Liver (tissue), 9 donors: ENCODE data around the gene ELOB. TPM values are rescaled to one million over a fixed set of nuclear protein-coding genes. Genes with fewer than 3 reads are reported as not detected.

Source experiments
- DNase-seq: peaks from one replicate; pipeline ENCODE4 v3.0.0-alpha.2; 2017; ENCODE audit warnings: low spot score
- H3K27ac ChIP-seq, 2 donors: one replicate each; pipeline ENCODE4 v1.7.0; 2013; ENCODE audit warnings: inconsistent platforms in 2 of 2, low read length in 2 of 2, control low read depth in 1 of 2, low read depth in 1 of 2, mild to moderate bottlenecking in 1 of 2
- H3K27me3 ChIP-seq, 4 donors: one replicate each; pipeline versions ENCODE4 v1.6.1 to v1.7.0; 2013; ENCODE audit warnings: low read length in 3 of 4, inconsistent platforms in 1 of 4, mild to moderate bottlenecking in 1 of 4, moderate library complexity in 1 of 4; ENCODE audit not compliant: control insufficient read depth in 4 of 4, insufficient read depth in 4 of 4
- H3K36me3 ChIP-seq, 4 donors: one replicate each; pipeline versions ENCODE4 v1.6.1 to v1.7.0; 2013; ENCODE audit warnings: low read length in 3 of 4, mild to moderate bottlenecking in 3 of 4, low read depth in 1 of 4, moderate library complexity in 1 of 4; ENCODE audit not compliant: control insufficient read depth in 4 of 4, insufficient read depth in 3 of 4
- H3K4me1 ChIP-seq, 4 donors: one replicate each; pipeline versions ENCODE4 v1.6.1 to v1.7.0; 2013; ENCODE audit warnings: low read length in 3 of 4, mild to moderate bottlenecking in 3 of 4, moderate library complexity in 1 of 4; ENCODE audit not compliant: control insufficient read depth in 4 of 4, insufficient read depth in 4 of 4
- H3K4me3 ChIP-seq, 3 donors: one replicate each; pipeline versions ENCODE4 v1.6.1 to v1.7.0; 2013; ENCODE audit warnings: low read length in 3 of 3, control low read depth in 1 of 3, low read depth in 1 of 3, mild to moderate bottlenecking in 1 of 3
- H3K9ac ChIP-seq, 2 donors: one replicate each; pipeline ENCODE4 v1.7.0; 2013; ENCODE audit warnings: low read length in 2 of 2, mild to moderate bottlenecking in 2 of 2, moderate library complexity in 2 of 2, control low read depth in 1 of 2, low read depth in 1 of 2
- H3K9me3 ChIP-seq, 4 donors: one replicate each; pipeline versions ENCODE4 v1.6.1 to v1.7.0; 2013; ENCODE audit warnings: low read length in 3 of 4; ENCODE audit not compliant: control insufficient read depth in 4 of 4
- ATF3 ChIP-seq: IDR thresholded peaks from 2 replicates; pipeline ENCODE4 v1.6.1; 2016; ENCODE audit warnings: antibody characterized with exemption
- CTCF ChIP-seq: fragments of 150-350 bp; IDR thresholded peaks from 2 replicates; pipeline ENCODE4 v1.5.1; 2017; ENCODE audit warnings: improper control_type of control experiment, low read depth, low read length; ENCODE audit not compliant: missing input control
- EGR1 ChIP-seq, 2 donors: IDR thresholded peaks; 2 replicates each; pipeline ENCODE4 v1.6.1; 2016 to 2018; ENCODE audit warnings: antibody characterized with exemption in 2 of 2, low read depth in 2 of 2
- FOXA1 ChIP-seq: IDR thresholded peaks from 2 replicates; pipeline ENCODE4 v1.6.1; 2016; ENCODE audit warnings: antibody characterized with exemption
- FOXA2 ChIP-seq: IDR thresholded peaks from 2 replicates; pipeline ENCODE4 v1.6.1; 2016; ENCODE audit warnings: antibody characterized with exemption
- GABPA ChIP-seq, 2 donors: IDR thresholded peaks in 1 of 2; conservative IDR thresholded peaks in 1 of 2; 2 replicates each; pipeline ENCODE4 v1.6.1; 2016; ENCODE audit warnings: antibody characterized with exemption in 2 of 2, mild to moderate bottlenecking in 1 of 2, moderate library complexity in 1 of 2
- HNF4A ChIP-seq, 2 donors: conservative IDR thresholded peaks; 2 replicates each; pipeline ENCODE4 v1.6.1; 2016; ENCODE audit warnings: antibody characterized with exemption in 2 of 2, mild to moderate bottlenecking in 2 of 2
- HNF4G ChIP-seq: IDR thresholded peaks from 2 replicates; pipeline ENCODE4 v1.6.1; 2016; ENCODE audit warnings: antibody characterized with exemption
- JUND ChIP-seq, 2 donors: IDR thresholded peaks; 2 replicates each; pipeline ENCODE4 v1.6.1; 2016; ENCODE audit warnings: antibody characterized with exemption in 2 of 2
- MAX ChIP-seq: IDR thresholded peaks from 2 replicates; pipeline ENCODE4 v1.6.1; 2016; ENCODE audit warnings: antibody characterized with exemption
- NR2F2 ChIP-seq: IDR thresholded peaks from 2 replicates; pipeline ENCODE4 v1.6.1; 2016; ENCODE audit warnings: antibody characterized with exemption
- RAD21 ChIP-seq, 2 donors: IDR thresholded peaks; 2 replicates each; pipeline ENCODE4 v1.6.1; 2016; ENCODE audit warnings: antibody characterized with exemption in 2 of 2, mild to moderate bottlenecking in 2 of 2
- REST ChIP-seq: IDR thresholded peaks from 2 replicates; pipeline ENCODE4 v1.6.1; 2016; ENCODE audit warnings: antibody characterized with exemption, mild to moderate bottlenecking
- RXRA ChIP-seq, 2 donors: IDR thresholded peaks; 2 replicates each; pipeline ENCODE4 v1.6.1; 2017 to 2018; ENCODE audit warnings: antibody characterized with exemption in 2 of 2, mild to moderate bottlenecking in 1 of 2
- SP1 ChIP-seq: IDR thresholded peaks from 2 replicates; pipeline ENCODE4 v1.6.1; 2018; ENCODE audit warnings: antibody characterized with exemption, mild to moderate bottlenecking
- TAF1 ChIP-seq: conservative IDR thresholded peaks from 2 replicates; pipeline ENCODE4 v1.6.1; 2016; ENCODE audit warnings: antibody characterized with exemption, mild to moderate bottlenecking
- YY1 ChIP-seq: IDR thresholded peaks from 2 replicates; pipeline ENCODE4 v1.6.1; 2016; ENCODE audit warnings: antibody characterized with exemption, mild to moderate bottlenecking
- ZBTB33 ChIP-seq: IDR thresholded peaks from 2 replicates; pipeline ENCODE4 v1.6.1; 2016; ENCODE audit warnings: antibody characterized with exemption
- WGBS: extraction: QIAGEN DNeasy Blood & Tissue Kit; methylation state at CpG from one replicate; pipeline ENCODE4 v1.1.7; 2013; 5-methylcytosine and 5-hydroxymethylcytosine counted together
- polyA plus RNA-seq, 2 donors: library from polyadenylated mRNA; stranded (reverse) in 1 of 2; unstranded in 1 of 2; fragments of 200-250 nt in 1 of 2; fragments of >200 nt in 1 of 2; fragmentation: Nextera tagmentation in 1 of 2; extraction: Ambion mirVana in 1 of 2; gene quantifications; one replicate each; pipeline versions ENCODE4 v1.2.1 to v1.2.3, GENCODE V29; 2013 to 2015
- total RNA-seq, 2 donors: library from RNA; depleted of rRNA; stranded (reverse); fragments of >200 nt; gene quantifications; one replicate each; pipeline ENCODE4 v1.2.3, GENCODE V29; 2014
- donor health status: healthy.
- donor health status: healthy.
- donor health status: healthy.
- donor health status: healthy.
- donor health status: healthy.

The ELOB gene
- total and polyA plus RNA-seq, 4 donors, result 114 to 395 (median 313) TPM

- Histone ChIP-seq H3K27me3 (no peaks in the 10 kb centered on the region), H3K36me3 (no peaks in the 10 kb centered on the region), H3K9ac (no peak overlapping the region), H3K9me3 (no peaks in the 10 kb centered on the region), H3K4me1 (no peaks in the 10 kb centered on the region), H3K4me3 (no peak overlapping the region), H3K27ac (no peak overlapping the region)
- no peak for TF ChIP-seq HNF4A (conservative IDR thresholded peaks at IDR 0.05)
- 93% methylated on average over 11 of the region's 11 CpGs for WGBS
- no peak for DNase-seq
These were observed 40.4 kb downstream of the ELOB start for GRCh38 chr16:2736476-2737237.

GRCh38 chr16:2734844-2735515 lies 42.1 kb downstream of the ELOB start:
- no peak overlapping the region for H3K9ac ChIP-seq
- H3K27ac ChIP-seq, result no peak overlapping the region
- no peak for DNase-seq
- no peak overlapping the region for H3K4me3 ChIP-seq
- H3K9me3 ChIP-seq, result no peaks in the 10 kb centered on the region
- no peaks in the 10 kb centered on the region for H3K36me3 ChIP-seq
- H3K4me1 ChIP-seq, result no peaks in the 10 kb centered on the region
- H3K27me3 ChIP-seq, result no peaks in the 10 kb centered on the region
- 76% methylated on average over 10 of the region's 10 CpGs for WGBS
- TF ChIP-seq TAF1 (no peak), SP1 (no peak), MAX (no peak), RXRA (IDR thresholded peaks at IDR 0.05) (no peak), CTCF (no peak), GABPA (IDR thresholded peaks at IDR 0.05 in 1 of 2, conservative IDR thresholded peaks at IDR 0.05 in 1 of 2) (no peak), FOXA2 (no peak), HNF4A (conservative IDR thresholded peaks at IDR 0.05) (no peak), HNF4G (no peak), REST (no peak), FOXA1 (no peak), RAD21 (IDR thresholded peaks at IDR 0.05) (no peak), EGR1 (IDR thresholded peaks at IDR 0.05; ENCODE audit: low read depth in 2 of 2) (no peak), YY1 (no peak), ATF3 (no peak), JUND (IDR thresholded peaks at IDR 0.05) (no peak), NR2F2 (no peak), ZBTB33 (no peak)
